B cell (primary cell): ENCODE measurements around the gene PHKG2.

Experiments used
- CTCF ChIP-seq: fragments of 200-600 bp; IDR thresholded peaks from one replicate; pipeline ENCODE4 v1.8.0; 2022; ENCODE audit warnings: antibody characterized with exemption, mild to moderate bottlenecking
- EZH2 ChIP-seq: IDR thresholded peaks from 2 replicates; pipeline ENCODE4 v1.6.1; 2012; ENCODE audit warnings: borderline replicate concordance, low read depth, mild to moderate bottlenecking, moderate library complexity, low read length; ENCODE audit not compliant: insufficient read depth, poor library complexity, severe bottlenecking

GRCh38 chr16:30769379-30770089 lies 21.3 kb downstream of the PHKG2 start:
- TF ChIP-seq CTCF (no peak), EZH2 (no peak)
